Prostate gland (tissue), 2 donors: ENCODE data around the gene LSM3. TPM values are rescaled to one million over a fixed set of nuclear protein-coding genes. Genes with fewer than 3 reads are reported as not detected.

Experiments
- DNase-seq: peaks from one replicate; pipeline ENCODE4 v3.0.0-alpha.2; 2019; ENCODE audit warnings: low spot score
- H3K27ac ChIP-seq, 2 donors: fragments of 200-600 bp; sonication (generic); 2 replicates each; pipeline ENCODE4 v1.5.1; 2017 to 2019
- H3K27me3 ChIP-seq: fragments of 200-600 bp; sonication (generic); replicated peaks from 2 replicates; pipeline ENCODE4 v1.5.1; 2019; ENCODE audit not compliant: insufficient read depth
- H3K36me3 ChIP-seq, 2 donors: fragments of 200-600 bp; sonication (generic); 1 replicate in 1 of 2; 2 replicates in 1 of 2; pipeline versions ENCODE4 v1.5.1 to v1.8.1; 2017 to 2019
- H3K4me1 ChIP-seq: fragments of 200-600 bp; sonication (generic); replicated peaks from 2 replicates; pipeline ENCODE4 v1.5.1; 2019
- H3K4me3 ChIP-seq, 2 donors: fragments of 200-600 bp; sonication (generic); 2 replicates each; pipeline ENCODE4 v1.5.1; 2017 to 2019
- H3K9me3 ChIP-seq: fragments of 200-600 bp; sonication (generic); 2 replicates; pipeline ENCODE4 v1.5.1; 2017
- POLR2A ChIP-seq: fragments of 450-650 bp; IDR thresholded peaks from one replicate; pipeline ENCODE4 v1.6.1; 2016; ENCODE audit warnings: antibody characterized with exemption, mild to moderate bottlenecking
- POLR2AphosphoS5 ChIP-seq: sonication (generic); formaldehyde crosslinking; IDR thresholded peaks from one replicate; pipeline ENCODE4 v1.6.1; 2017; ENCODE audit warnings: antibody characterized with exemption
- WGBS: methylation state at CpG from one replicate; pipeline ENCODE4 v1.1.5; 2018; 5-methylcytosine and 5-hydroxymethylcytosine counted together
- intact Hi-C: fragments of 100-400 bp; cut with DNase I; formaldehyde crosslinking; loops from one replicate; pipeline ENCODE4 v1.14.2; 2022
- total RNA-seq, 2 donors: library from RNA; depleted of rRNA; stranded (reverse); fragments of >200 nt; gene quantifications; one replicate each; pipeline ENCODE4 v1.1.0, GENCODE V29; 2016
- TF ChIP-seq, protein P1 (sequence below), 4 experiments: fragments of 200-600 bp in 2 of 4; fragments of 450-650 bp in 2 of 4; sonication (generic) in 2 of 4; IDR thresholded peaks; 1 replicate in 3 of 4; 2 replicates in 1 of 4; pipeline ENCODE4 v1.5.1; 2016 to 2019; ENCODE audit warnings: antibody characterized with exemption in 4 of 4, mild to moderate bottlenecking in 2 of 4, moderate library complexity in 2 of 4

Gene LSM3
- total RNA-seq, 2 donors from 2014 or later: 15.0 to 15.1 TPM

GRCh38 chr3:14135581-14135980 is 43.0 kb upstream of the LSM3 start:
- Histone ChIP-seq H3K27me3 (no peaks in the 10 kb centered on the region), H3K4me1 (no peaks in the 10 kb centered on the region), H3K36me3 (peaks cover 27 to 42% of the 10 kb centered on the region in 2 donors), H3K9me3 (no peaks in the 10 kb centered on the region), H3K27ac (no peak overlapping the region), H3K4me3 (no peak overlapping the region)
- 86% methylated on average over 11 of the region's 11 CpGs for WGBS
- DNase-seq: no peak
- TF ChIP-seq POLR2A: no peak
- TF ChIP-seq, protein P1, sequence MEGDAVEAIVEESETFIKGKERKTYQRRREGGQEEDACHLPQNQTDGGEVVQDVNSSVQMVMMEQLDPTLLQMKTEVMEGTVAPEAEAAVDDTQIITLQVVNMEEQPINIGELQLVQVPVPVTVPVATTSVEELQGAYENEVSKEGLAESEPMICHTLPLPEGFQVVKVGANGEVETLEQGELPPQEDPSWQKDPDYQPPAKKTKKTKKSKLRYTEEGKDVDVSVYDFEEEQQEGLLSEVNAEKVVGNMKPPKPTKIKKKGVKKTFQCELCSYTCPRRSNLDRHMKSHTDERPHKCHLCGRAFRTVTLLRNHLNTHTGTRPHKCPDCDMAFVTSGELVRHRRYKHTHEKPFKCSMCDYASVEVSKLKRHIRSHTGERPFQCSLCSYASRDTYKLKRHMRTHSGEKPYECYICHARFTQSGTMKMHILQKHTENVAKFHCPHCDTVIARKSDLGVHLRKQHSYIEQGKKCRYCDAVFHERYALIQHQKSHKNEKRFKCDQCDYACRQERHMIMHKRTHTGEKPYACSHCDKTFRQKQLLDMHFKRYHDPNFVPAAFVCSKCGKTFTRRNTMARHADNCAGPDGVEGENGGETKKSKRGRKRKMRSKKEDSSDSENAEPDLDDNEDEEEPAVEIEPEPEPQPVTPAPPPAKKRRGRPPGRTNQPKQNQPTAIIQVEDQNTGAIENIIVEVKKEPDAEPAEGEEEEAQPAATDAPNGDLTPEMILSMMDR (IDR thresholded peaks at IDR 0.05): no peak
- no peak for TF ChIP-seq POLR2AphosphoS5
- intact Hi-C loops: no loop called here

- H3K4me3 ChIP-seq: no peak overlapping the region
- no peak for TF ChIP-seq POLR2AphosphoS5
- TF ChIP-seq POLR2A: no peak
- TF ChIP-seq, protein P1 (IDR thresholded peaks at IDR 0.05): no peak
- 84% methylated on average over 3 of the region's 3 CpGs for WGBS
- intact Hi-C loops: no loop called here
- peaks cover 18 to 31% of the 10 kb centered on the region in 2 donors for H3K36me3 ChIP-seq
- no peak overlapping the region for H3K27ac ChIP-seq
- no peaks in the 10 kb centered on the region for H3K27me3 ChIP-seq
- no peaks in the 10 kb centered on the region for H3K9me3 ChIP-seq
- no peaks in the 10 kb centered on the region for H3K4me1 ChIP-seq
- DNase-seq: no peak
These were observed 41.6 kb upstream of the LSM3 start for GRCh38 chr3:14137004-14137403.

DNA sequence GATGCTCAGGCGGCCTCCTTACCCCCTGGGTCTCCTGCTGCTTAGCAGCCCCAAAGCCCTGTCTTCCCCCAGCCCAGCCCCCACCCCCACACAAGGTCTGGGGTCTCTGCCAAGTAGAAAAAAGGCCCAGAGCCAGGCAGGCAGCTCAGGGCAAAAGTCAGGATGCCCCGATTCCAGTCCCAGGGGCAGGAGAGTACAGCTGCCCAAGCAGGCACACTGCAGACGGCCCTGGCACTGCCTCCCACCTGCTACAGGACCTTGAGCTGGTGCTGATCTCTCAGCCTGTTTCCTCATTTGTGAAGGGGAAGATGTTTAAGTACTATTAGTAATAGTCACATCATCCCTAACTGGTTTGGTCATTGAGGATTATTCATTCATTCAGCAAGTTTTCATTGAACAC is 41.2 kb upstream of the LSM3 start:
- H3K27me3 ChIP-seq: no peaks in the 10 kb centered on the region
- intact Hi-C loops: no loop called here
- H3K4me3 ChIP-seq: no peak overlapping the region
- H3K36me3 ChIP-seq: peaks cover 18 to 26% of the 10 kb centered on the region in 2 donors
- H3K9me3 ChIP-seq: no peaks in the 10 kb centered on the region
- H3K27ac ChIP-seq: no peak overlapping the region
- WGBS: 79% methylated on average over 2 of the region's 3 CpGs
- TF ChIP-seq POLR2A (no peak), POLR2AphosphoS5 (no peak)
- TF ChIP-seq, protein P1 (IDR thresholded peaks at IDR 0.05): no peak
- DNase-seq: no peak
- no peaks in the 10 kb centered on the region for H3K4me1 ChIP-seq

DNA sequence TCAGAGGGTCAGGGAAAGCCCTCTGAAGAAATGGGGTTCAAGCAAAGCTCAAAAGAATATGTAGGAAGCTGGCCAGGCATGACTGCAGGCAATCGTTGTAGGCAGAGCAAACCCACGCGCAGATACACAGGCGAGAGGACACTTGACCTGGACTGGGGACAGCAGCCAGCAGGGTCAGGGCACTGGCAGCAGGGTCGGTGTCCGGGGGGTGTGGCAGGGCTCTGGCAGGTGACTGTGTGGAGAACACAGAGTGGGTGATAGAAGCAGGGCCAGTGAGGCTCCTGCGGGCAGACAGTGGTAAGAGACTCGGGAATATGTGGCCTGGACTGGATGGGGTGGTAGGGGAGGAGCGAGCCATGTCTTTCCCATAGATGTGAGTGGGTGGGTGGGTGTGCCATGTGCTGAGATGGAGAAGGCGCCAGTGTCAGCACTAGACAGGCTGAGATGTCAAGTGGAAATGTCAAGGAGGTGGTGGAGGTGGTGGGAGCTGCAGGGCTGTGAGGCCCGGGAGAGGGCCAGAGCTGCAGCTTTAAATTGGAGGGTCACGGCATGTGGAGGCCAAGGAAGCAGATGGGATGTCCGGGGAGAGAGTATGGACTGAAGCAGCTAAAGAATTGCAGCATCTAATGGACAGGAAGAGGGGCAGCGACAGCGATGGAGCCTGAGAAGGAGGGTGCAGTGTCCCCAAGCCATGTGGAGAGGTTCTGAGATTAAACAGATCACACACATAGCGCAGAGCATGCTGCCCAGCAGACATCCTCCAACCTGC is 40.3 kb upstream of the LSM3 start:
- no peak overlapping the region for H3K27ac ChIP-seq
- H3K27me3 ChIP-seq: no peaks in the 10 kb centered on the region
- no peak overlapping the region for H3K4me3 ChIP-seq
- DNase-seq: no peak
- H3K4me1 ChIP-seq: no peaks in the 10 kb centered on the region
- intact Hi-C loops: no loop called here
- TF ChIP-seq, protein P1 (IDR thresholded peaks at IDR 0.05): no peak
- no peak for TF ChIP-seq POLR2AphosphoS5
- no peaks in the 10 kb centered on the region for H3K9me3 ChIP-seq
- WGBS: 93% methylated on average over 16 of the region's 16 CpGs
- H3K36me3 ChIP-seq: peaks cover 15 to 21% of the 10 kb centered on the region in 2 donors
